Cardiac ventricle fibroblast (primary cell): ENCODE results near the gene TMEM214. TPM values are rescaled to one million over a fixed set of nuclear protein-coding genes. Genes with fewer than 3 reads are reported as not detected.

Experiments
- total RNA-seq: library from RNA; depleted of rRNA; stranded (reverse); fragments of >200 nt; gene quantifications from 2 replicates; pipeline ENCODE4 v1.2.3, GENCODE V29; 2015

TMEM214 gene
- 49.5 and 65.0 TPM in 2 replicates for total RNA-seq

GRCh38 chr2:27032495-27033252, at the start of gene TMEM214:
Gene TMEM214, plus strand, starts transcription at chr2:27032965. Its CDS starts 51 bp downstream, at chr2:27033016.

GRCh38 chr2:27050996-27051901, 18.5 kb downstream of the TMEM214 start, which contains the start of gene AGBL5:
Gene AGBL5, plus strand, starts transcription at chr2:27051668. Its CDS starts 1,291 bp downstream, at chr2:27052959.

DNA sequence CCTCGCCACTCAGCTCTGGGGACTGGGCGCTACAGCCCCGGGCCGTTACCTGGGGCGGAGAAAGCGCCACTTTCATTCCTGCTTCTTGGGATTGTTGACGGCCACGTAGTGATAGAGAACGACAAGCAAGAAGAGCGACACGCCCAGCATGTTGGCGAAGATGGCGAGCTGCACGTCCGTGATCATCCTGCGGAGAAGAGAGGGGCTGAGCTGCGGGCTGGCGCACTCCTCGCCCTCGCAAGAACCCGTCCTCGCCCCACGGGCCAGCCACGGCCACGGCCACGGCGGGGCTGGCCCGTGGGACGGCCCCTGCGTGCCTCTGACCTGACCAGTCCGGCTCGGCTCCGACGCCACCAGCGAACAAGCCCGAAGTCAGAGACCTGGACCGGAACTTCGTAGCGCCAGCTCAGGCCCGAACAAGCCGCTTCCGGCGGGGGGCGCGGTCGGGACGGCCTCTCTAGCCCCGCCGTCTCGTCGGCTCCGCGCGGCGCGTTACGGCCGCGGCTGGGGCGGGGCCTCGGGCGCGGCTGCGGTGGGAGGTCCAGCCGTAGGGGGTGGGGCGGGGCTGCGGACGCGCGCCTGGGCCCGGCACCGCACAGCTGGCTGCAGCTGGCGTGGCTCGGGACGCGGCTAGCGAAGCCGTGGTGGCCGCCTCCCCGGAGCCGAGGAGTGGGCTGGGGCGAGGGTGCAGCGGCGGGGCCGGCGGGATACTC, 38.7 kb downstream of the TMEM214 start, which contains the start of gene OST4:
OST4 (minus strand) TSS at position 378 of the 713 bp plus-strand sequence.

DNA sequence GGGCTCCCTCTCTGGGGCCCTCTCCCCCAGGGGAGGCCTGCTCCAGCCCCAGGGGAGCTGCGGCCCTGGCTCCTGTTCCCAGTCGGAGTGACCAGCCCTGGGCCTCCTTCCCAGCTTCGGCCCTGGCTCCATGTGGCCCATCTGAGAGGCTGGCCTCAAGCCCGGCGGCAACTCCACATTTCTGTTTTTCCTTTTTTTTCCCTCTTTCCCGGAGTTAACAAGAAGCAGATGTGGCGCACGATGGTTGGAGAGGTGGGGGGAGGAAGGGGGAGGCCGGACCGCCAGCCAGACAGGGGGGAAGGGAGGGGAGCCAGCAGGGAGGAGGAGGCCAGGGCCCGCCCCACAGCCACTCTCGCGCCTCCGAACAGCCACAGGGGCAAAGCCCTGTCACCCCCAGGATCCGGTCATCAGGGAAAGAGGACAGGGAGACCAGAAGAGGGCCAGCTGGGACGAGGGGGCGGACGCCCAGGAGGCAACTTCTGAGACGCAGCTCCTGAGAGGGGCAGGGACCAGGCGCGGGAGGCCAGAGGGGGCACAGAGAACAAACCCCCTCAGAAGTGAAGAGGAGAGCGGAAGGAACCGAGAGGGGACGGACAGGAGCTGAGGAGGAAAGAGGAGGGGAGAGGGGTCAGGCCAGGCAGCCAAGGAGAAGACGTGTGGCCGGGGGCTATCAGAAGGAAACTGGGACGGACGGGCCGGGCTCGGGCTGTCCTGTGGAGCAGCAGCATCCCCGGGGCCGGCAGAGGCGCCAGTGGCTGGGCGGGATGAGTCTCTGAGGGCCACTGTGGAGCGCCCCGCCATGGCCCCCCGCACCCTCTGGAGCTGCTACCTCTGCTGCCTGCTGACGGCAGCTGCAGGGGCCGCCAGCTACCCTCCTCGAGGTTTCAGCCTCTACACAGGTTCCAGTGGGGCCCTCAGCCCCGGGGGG, 45.8 kb downstream of the TMEM214 start, which contains the start of gene EMILIN1:
EMILIN1 (plus strand) TSS at position 349 of the 928 bp plus-strand sequence; CDS start at position 800, 451 bp downstream.

GRCh38 chr2:27086724-27087593, 54.2 kb downstream of the TMEM214 start, which contains the start of gene KHK:
Gene KHK, plus strand, starts transcription at chr2:27086772. Its CDS starts 488 bp downstream, at chr2:27087260.

Other genes with a start within 250 kb of the TMEM214 start
- gene CENPA, start 246.9 kb upstream of the TMEM214 start, total RNA-seq, result 0.87 and 1.9 TPM in 2 replicates
- gene DPYSL5, start 184.8 kb upstream of the TMEM214 start, total RNA-seq, result not detected in 2 replicates
- gene MAPRE3, start 62.3 kb upstream of the TMEM214 start, total RNA-seq, result 9.9 and 14.4 TPM in 2 replicates
- gene AGBL5, start 18.7 kb downstream of the TMEM214 start, total RNA-seq, result 10.2 and 12.7 TPM in 2 replicates
- gene OST4, start 38.7 kb downstream of the TMEM214 start, total RNA-seq, result 215 and 321 TPM in 2 replicates
- 661 and 781 TPM in 2 replicates for gene EMILIN1, start 45.6 kb downstream of the TMEM214 start, total RNA-seq
- gene KHK, start 53.8 kb downstream of the TMEM214 start, total RNA-seq, result 1.1 TPM in 1 of 2 replicates, not detected in the other
- gene CGREF1, start 86.2 kb downstream of the TMEM214 start, total RNA-seq, result 9.6 and 12.3 TPM in 2 replicates
- 0.06 TPM in 1 of 2 replicates, not detected in the other for gene ABHD1, start 90.8 kb downstream of the TMEM214 start, total RNA-seq
- gene PREB, start 101.7 kb downstream of the TMEM214 start, total RNA-seq, result 54.4 and 60.6 TPM in 2 replicates
- not detected in 2 replicates for gene PRR30, start 106.4 kb downstream of the TMEM214 start, total RNA-seq
- 0.10 and 0.44 TPM in 2 replicates for gene TCF23, start 116.0 kb downstream of the TMEM214 start, total RNA-seq
- 157 and 193 TPM in 2 replicates for gene ATRAID, start 179.1 kb downstream of the TMEM214 start, total RNA-seq
- 12.2 and 13.5 TPM in 2 replicates for gene SLC5A6, start 179.3 kb downstream of the TMEM214 start, total RNA-seq
- gene CAD, start 184.4 kb downstream of the TMEM214 start, total RNA-seq, result 27.5 and 30.3 TPM in 2 replicates
- 0.06 and 0.10 TPM in 2 replicates for gene SLC30A3, start 230.1 kb downstream of the TMEM214 start, total RNA-seq
- not detected in 2 replicates for gene DNAJC5G, start 242.5 kb downstream of the TMEM214 start, total RNA-seq
- not detected in 2 replicates for gene TRIM54, start 249.5 kb downstream of the TMEM214 start, total RNA-seq